ENCODE data around the gene TANC1.

DNA sequence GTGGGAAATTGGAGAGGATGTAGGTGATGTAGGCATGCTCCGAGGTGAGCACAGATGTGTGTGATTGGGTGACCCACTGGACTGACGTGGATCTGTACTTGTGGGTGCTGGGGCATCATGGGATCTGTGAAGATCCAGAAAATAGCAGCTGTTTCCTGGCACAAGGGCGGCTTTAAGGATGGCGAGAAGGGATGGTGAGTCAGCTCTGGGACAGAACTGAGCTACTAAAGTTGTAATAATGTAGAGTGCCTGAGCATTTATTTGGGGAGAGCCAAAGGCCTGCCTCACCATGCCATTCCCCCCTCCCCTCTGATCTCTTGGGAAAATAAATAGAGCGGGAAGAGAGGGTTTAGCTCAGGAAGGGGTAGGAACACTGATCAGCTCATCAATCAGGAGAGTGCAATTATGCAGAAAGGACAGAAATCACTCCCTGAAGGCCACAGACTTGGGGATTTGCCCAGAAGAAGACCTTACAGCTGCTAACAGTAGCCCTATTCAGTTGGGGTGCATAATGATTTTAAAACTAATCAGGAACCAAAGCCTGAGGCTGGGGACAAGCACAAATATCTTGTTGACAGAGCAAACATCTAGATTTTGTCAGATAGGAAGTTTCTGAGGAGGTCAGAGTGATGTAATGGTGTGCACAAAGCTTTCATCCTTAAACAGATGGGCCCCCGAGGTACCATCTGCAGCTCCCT is 30.3 kb downstream of the TANC1 start:
- no peak for TF ChIP-seq POLR2A (IDR thresholded peaks at IDR 0.05; ENCODE audit: low read length)
- TF ChIP-seq JUN (IDR thresholded peaks at IDR 0.05), result no peak

All from A549 (cell line).